HG03159 (cell line): ENCODE data around the gene ENTPD7.
"Not testable (repeated sequence)": the region's sequence is repeated elsewhere in the genome, so short reads cannot be mapped to it uniquely, and the experiment has no call there.

Experiments
- ATAC-seq: cut with Tn5 transposase; IDR thresholded peaks from one replicate; pipeline ENCODE4 v1.9.1; 2021; ENCODE audit warnings: mild to moderate bottlenecking, moderate library complexity; ENCODE audit not compliant: unreplicated experiment

Gene ENTPD7

DNA sequence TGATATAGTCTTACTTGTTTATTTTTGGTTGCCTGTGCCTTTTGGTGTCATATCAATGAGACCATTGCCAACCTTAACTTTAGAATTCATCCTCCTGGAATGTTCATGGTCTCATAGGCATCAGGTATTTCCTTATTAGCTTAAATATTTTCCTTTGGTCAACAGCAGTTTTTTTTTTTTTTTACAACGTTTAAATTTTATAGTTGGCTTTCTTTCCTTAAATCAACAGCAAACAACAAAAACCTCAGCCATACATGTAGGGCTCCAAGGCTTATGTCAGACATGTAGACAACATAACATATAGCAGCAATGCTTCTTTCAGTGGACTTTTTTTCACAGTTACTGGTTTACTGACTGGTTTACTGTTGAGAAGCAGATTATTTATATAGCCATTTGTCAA lies 22.7 kb downstream of the ENTPD7 start:
- ATAC-seq: no peak

DNA sequence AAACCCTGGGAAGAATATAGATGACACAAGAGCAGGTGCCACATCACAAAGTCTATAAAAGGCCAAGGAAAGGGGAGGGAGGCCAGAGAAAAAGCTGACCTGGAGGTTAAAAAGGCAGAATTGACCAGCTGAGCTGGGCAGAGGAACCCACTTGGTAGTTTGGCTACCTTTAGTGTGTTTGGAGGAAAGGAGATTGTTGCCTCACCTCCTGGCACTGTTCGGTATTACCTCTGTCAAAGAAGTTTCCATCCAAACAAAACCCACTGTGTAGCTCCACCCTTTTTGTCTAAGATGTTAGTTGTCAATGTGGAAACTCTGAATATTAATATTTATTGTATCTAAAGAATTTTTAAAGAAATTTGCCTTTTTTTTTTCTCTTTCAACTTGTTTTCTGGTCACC lies 23.4 kb downstream of the ENTPD7 start:
- ATAC-seq: peak; percentile 63

DNA sequence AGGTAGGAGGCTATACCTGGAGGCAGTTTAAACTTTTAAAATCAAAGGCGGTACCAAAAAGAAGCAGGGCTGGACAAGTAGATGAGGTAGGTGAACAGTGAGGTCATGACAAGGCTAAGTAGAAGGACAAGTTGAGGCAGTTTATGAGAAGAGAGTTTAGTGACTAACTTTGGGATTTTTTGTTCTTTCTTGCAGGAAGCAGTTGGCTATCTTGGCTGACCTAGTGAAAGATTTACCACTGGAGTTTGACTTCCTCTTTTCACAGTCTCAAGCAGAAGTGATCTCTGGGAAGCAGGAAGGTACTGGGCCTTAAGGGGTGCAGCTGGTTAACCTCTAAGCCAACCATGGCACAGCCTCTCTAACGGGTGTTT lies 26.3 kb downstream of the ENTPD7 start:
- peak; percentile 82 for ATAC-seq

DNA sequence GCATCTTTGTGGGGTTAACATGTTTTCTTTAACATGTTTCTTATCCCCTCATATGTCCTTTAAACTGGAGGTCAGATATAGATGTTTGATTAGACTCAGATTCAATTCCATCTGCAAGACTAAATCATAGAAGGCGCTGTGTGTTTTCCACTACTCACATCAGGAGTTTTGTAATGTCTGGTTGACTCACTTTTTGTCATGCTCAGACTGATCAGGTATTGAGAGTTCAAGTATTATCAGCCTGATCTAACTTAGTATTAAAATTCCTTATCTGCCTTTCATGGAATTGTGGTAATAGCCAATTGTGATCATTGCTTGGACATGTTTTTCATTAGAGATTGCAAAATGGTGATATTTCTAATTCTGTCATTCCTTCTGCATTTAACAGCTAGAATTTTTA lies 30.2 kb downstream of the ENTPD7 start:
- no peak for ATAC-seq

DNA sequence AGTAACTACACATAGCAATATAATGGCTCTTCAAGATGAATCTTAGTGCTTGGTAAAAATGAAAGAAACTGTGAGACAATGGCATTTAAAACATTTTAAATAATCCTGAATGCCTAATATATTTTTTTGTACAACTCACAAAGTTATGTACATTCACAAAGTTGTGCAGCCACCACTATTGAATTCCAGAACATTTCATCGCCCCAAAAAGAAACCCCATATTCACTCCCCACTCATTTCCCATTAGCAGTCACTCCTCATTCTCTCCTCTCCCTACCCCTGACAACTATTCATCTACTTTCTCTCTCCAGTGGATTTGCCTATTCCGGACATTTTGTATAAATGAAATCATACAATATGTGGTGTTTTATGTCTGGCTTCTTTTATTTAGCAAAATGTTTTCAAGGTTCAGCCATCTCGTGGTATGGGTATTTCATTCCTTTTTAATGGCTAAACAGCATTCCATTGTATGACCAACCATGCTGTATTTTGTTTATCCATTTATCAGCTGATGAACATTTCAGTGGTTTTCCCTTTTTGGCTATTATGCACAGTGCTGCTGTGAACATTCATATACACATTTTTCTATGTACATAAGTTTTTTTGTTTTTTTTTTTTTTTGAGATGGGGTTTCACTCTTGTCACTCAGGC lies 34.7 kb downstream of the ENTPD7 start:
- ATAC-seq: no peak

DNA sequence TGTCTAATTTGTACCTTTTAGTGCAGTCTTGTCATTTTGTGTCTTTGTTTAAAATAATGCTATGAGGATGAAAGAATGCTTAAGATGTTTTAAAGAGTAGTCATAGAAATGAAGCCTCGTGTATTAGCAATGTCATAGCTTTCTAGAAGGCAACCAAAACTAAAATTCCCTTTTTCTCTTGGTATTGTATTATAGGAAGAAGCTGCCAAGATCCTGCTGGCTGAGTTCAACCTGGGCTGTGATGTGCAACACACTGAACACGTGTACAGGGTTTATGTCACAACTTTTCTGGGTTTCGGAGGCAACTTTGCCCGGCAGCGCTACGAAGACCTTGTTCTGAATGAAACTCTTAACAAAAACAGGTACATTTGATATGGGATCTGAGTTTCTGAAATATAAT lies 36.5 kb downstream of the ENTPD7 start:
- ATAC-seq: no peak

DNA sequence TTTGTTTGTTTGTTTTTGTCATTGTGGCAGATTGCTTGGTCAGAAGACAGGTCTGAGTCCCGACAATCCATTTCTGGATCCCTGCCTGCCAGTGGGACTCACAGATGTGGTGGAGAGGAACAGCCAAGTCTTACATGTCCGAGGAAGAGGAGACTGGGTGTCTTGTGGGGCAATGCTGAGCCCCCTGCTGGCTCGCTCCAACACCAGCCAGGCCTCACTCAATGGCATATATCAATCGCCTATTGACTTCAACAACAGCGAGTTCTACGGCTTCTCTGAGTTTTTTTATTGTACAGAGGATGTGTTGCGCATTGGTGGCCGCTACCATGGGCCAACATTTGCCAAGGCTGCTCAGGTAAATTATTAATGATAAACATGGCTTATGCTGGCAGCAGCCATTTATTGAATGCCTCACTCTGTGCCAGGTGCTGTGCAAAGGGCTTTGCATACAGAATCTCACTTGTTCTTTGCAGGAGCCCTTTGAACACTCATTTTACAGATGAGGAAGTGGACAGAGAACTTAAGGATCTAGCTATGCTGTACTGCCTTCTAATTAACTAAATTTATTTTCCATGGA lies 39.3 kb downstream of the ENTPD7 start:
- ATAC-seq: no peak

DNA sequence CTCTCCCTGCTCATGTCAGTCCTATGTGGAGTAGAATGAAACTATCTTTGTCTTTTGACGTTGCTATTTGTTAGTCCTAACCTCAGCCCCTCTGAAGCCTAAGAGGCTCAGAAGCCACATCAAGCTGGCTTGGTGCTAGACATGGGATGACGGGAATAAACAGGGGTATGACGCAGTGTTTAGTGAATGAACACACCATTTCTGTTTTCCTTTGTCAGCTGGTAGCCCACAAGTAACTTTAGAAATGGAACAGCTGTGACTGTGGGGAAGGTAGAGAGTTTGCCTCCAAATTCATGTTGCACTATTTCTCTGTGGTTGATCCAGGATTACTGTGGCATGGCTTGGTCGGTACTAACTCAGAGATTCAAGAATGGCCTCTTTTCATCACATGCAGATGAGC lies 41.3 kb downstream of the ENTPD7 start:
- no peak for ATAC-seq

DNA sequence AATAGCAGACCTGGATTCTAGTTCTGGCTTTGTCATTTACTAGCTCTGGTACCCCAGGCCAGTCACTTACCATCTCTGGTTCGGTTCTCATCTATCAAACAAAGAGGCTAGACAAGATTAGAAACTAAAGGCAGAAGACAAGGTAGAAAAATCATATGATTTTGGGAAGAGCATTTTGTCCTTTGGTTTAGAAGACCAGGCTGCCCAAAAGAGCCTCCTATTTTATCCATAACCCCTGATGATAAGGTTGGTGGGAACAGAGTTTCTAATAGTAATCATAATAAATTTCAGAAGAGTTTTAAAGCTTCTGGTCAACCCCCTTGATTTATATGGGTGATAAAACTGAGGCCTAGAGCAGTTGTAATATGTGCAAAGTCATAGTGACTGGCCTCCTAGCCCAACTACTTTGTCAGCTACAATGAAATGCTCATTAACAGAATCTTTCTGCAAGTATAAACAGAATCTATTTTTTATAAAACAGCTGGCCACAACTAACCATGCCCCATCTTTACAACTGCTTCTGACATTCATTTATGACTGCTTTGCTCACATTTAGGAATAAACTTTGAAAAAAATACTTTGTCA lies 49.2 kb downstream of the ENTPD7 start:
- no peak for ATAC-seq

DNA sequence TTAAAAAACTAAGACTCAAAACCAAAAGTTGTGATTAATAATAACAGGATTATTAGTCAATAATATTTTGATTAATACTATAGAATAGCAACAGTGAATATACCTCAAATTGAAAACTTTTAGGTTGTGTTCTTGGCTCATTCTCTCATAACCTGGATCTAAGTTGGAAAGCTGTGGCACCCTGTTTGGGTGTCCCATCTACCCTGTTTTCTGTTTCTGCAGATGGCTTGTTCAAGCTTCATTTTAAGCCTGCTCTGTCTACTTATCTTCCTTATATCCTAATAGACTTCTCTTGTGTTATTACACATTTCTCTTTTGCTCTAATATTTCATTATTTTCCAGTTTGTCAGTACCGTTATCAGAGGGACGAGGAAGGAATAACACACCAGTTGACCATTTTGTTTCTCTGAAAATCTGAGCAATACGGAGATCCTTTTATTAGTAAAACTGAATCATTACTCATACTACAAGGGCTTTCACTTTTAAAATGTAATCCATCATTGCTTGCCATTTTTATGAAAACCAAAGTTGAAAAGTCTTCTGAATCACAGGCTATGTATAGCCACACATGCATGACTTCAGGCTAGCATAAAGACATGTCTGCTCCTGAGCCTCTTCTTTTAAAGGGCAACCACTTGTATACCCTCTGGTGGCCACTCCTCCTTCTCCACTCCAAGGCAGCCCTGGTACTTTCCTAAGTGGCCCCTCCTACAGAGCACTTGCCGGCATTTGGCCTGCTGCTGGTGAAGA lies 50.3 kb downstream of the ENTPD7 start:
- ATAC-seq: no peak

DNA sequence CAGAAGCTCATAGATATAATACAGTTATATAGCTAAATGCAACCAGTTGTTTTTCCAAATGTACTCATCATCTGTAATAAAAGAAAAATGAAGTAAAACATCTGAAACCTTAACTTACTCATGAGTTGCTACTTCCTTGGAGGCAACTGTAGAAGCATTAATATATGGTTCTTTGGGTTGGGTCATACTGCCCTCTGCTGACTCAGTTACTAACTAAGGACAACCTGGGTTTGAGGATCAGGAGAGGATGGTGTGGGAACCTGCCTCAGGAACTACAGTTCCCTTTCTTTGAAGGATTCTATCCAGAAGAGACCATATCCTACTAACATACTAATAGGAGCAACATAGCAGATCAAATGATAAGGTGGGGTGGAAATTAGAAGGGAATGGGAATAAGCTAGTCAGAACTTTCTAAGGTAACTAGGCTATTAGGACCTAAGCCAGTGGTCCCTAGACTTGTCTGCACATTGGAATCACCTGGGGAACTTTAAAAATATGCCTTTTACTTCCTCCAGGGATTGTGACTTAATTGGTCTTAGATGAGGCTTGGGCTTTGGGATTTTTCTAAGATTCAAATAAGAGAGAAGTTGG lies 51.9 kb downstream of the ENTPD7 start:
- no peak for ATAC-seq

DNA sequence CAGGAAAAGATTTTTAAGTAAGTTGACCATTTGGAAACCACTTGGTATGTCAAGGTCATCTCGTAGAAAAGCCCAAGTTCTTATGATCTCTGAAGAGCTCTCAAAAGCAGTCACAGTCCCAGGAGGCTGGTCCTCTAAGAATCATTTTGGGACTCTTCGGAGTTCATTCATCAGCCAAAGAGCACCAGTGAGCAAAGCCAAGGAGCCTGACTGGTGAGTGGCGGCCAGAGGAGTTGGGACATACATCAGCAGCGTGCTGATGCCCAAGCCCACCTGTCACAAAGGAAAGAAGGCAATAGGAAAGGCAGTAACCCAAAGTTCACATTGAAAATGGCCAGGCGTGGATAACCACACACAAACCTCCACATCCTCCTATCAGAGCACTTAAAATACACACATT lies 55.1 kb downstream of the ENTPD7 start:
- no peak for ATAC-seq

DNA sequence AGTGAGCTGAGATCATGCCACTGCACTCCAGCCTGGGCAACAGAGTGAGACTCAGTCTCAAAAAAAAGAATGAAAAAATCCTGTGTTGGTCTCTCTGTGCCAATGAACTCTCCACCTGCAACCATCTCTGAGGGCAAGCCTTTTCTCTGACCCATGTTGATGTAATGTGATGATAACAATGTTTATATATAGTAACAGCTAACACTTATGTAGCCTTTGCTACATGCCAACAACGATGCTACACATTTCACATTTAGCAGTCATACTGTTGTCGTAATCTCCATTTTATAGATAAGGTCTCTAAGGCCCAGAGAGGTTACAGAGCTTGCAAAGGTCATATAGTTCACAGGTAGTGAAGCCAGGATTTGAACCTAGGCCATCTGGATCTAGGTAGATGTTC lies 61.1 kb downstream of the ENTPD7 start:
- no peak for ATAC-seq

DNA sequence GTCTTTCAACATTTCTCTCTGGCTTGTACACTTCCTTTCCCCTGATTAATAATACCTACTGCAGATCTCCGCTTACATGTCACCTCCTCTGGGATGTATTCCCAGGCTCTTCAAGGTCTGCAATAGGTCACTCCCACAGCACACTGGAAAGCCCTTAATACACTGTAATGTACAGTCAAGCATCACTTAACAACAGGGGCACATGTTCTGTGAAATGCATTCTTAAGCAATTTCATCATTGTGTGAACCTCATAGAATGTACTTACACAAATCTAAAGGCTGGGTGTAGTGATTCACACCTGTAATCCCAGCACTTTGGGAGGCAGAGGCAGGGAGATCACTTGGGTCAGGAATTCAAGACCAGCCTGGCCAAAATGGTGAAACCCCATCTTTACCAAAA lies 70.7 kb downstream of the ENTPD7 start:
- no peak for ATAC-seq

DNA sequence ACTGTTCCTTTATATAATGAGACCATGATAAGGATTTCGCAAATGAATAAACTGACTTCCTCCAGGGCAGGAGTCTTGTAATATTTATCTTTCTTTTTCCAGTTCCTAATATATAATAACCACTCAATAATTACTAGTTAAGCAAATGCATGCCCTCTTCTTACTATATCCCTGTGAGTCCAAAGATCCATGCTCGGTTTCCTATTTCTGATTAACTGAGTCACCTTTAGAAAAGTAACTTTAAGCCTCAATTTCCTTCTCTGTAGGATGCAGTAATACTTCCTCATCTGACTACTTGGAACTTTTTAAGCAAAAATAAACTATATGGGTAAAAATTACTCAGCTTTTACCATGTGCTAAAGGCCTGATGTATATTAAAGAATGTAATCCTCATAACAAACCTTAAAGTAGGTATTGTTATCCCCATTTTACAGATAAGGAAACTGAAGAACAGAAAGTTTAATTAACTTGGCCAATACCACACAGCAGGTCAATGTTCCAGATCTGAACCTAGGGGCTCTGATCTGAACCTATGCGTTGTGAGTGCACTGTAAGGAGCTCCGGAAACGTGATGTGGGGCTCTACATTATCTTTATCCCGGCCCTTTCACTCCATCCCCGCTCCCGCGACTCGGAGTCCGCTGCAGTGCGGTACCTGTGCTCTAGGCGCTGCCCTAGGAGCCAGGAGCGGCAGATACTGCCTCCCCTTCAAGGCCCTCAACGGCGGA lies 72.2 kb downstream of the ENTPD7 start:
- ATAC-seq: no peak

DNA sequence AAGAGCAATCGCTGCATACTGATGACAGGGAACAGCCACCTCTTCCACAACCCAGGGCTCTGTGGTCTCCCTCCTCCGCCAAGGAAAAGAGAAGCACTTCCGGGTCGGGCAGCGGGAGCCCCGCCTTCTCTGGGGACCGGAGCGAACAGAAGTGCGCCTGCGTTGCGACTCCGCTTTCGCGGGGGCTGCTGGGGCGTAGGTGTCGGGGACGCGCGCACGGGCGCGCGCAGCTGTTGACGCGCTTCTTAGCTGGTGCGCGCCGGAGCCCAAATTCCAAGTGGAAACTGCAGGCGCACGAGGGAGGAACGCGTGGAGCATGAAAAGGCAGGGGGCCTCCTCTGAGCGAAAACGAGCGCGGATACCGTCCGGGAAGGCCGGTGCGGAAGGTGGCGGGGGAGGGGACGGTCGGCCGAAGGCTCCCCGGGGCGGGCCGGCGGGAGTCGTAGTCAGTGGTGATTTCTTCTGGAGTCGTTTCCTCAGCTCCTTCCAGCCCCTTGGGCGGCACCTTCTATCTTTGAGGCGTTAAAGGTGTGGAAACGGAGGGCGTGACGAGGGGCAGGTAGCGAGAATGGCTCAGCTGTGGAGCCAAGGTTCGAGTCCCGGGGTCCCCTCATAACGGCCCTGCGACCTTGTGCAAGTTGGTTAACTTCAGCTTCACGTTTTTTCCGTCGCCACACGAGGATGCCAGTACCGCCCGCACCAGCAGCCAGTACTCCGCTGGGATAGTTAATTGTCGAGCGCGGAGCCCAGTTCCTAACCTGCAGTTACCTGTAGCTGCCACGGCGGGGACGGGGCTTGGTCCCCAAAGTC lies 72.9 kb downstream of the ENTPD7 start, which contains the start of the genes COX15 and CUTC:
TSS of gene COX15 (minus strand) at position 95 of the 810 bp plus-strand sequence. CDS start at position 17, 78 bp downstream.
TSS of gene CUTC (plus strand) at position 202 of the 810 bp plus-strand sequence. CDS start at position 317, 115 bp downstream.
- ATAC-seq: peak; percentile 80

DNA sequence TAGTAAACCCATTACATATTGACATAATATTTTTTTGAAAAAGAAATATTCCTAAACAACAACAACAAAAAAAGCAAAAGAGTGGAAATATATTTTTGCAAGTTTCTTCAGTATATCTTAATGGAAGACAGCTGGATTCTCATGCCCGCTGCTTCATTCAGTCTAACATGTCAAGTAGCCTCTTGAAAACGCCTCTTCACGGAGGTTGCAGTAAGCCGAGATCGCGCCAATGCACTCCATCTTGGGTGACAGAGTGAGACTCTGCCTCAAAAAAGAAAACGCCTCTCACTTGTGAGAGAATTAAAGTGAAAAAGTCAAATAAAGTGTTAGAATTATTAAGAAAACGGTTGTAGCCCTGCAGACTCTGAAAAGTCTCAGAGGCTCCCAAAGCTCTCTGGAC lies 74.1 kb downstream of the ENTPD7 start:
- no peak for ATAC-seq

DNA sequence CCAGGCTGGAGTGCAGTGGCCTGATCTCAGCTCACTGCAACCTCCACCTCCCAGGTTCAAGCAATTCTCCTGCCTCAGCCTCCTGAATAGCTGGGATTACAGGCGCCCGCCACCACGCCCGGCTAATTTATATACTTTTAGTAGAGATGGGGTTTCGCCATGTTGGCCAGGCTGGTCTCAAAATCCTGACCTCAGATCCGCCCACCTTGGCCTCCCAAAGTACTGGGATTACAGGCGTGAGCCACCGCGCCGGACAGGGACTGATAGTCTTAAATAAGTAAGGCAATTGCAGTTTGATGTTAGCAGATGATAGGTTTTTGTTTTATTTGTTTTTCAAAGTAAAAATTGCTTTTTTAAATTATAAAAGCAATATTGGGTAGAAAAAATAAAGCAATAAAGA lies 74.8 kb downstream of the ENTPD7 start:
- ATAC-seq: not testable (repeated sequence)

DNA sequence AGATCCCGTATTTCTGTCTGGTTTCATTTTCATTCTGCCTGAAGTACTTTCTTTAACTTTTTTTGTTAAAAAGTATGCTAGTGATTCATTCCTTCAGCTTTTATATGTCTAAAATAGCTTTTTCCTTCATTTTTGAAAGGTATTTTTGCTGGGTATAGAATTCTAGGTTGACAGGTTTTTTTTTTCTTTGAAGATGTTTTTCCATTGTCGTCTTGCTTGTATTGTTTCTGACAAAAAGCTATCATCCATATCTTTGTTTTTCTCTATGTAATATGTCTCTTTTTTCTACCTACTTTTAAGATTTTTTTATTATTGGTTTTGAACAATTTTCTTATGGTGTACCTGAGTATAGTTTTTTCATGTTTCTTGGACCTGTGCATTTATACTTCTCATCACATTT lies 81.0 kb downstream of the ENTPD7 start:
- no peak for ATAC-seq
